SJCRH30 (cell line): Measurements from ENCODE around the gene JPT2. TPM values are rescaled to one million over a fixed set of nuclear protein-coding genes. Genes with fewer than 3 reads are reported as not detected.

Experiments
- DNase-seq, 2 experiments: peaks; one replicate each; pipeline ENCODE4 v3.0.0-alpha.2; 2015 to 2020
- H3K27ac ChIP-seq: fragments of 250-450 bp; sonication (Bioruptor Pico); 2 replicates; pipeline ENCODE4 v1.5.1; 2020; ENCODE audit warnings: mild to moderate bottlenecking, moderate library complexity
- H3K27me3 ChIP-seq: fragments of 250-450 bp; sonication (Bioruptor Pico); 2 replicates; pipeline ENCODE4 v1.5.1; 2020; ENCODE audit warnings: mild to moderate bottlenecking, moderate library complexity
- H3K36me3 ChIP-seq: fragments of 250-450 bp; sonication (Bioruptor Pico); 2 replicates; pipeline ENCODE4 v1.5.1; 2020; ENCODE audit warnings: mild to moderate bottlenecking, moderate library complexity
- H3K4me1 ChIP-seq: fragments of 250-450 bp; sonication (Bioruptor Pico); 2 replicates; pipeline ENCODE4 v1.5.1; 2020; ENCODE audit warnings: mild to moderate bottlenecking, moderate library complexity
- H3K4me3 ChIP-seq: fragments of 250-450 bp; sonication (Bioruptor Pico); 2 replicates; pipeline ENCODE4 v1.5.1; 2020; ENCODE audit warnings: mild to moderate bottlenecking, moderate library complexity
- H3K9me3 ChIP-seq: fragments of 250-450 bp; sonication (Bioruptor Pico); replicated peaks from 2 replicates; pipeline ENCODE4 v1.5.1; 2020; ENCODE audit warnings: mild to moderate bottlenecking, moderate library complexity
- total RNA-seq: library from RNA; depleted of rRNA; stranded (reverse); fragments of >200 nt; shearing (Covaris generic); gene quantifications from 2 replicates; pipeline ENCODE4 v1.2.3, GENCODE V29; 2014

The JPT2 gene
- total RNA-seq, 1 experiment from 2014 or later: 87.4 TPM

DNA sequence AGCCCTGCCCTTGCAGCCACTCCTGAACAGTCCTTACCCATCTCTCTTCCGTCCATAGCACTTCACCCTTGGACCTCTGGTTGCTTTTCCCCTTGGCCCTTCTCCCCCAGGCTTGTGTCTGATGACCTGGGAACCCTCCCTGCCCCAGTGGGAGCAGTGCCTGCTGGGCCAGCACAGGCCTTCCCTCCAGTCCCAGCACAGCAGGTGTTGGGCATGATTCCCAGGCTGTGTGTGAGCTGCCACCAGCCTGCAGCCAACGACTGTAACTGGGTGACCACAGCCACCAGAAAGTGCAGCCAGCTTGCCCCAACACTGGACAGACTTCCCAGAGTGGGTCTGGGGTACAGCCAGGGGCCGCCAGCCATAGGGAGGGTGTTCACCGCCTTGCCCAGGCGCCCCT, 35.9 kb upstream of the JPT2 start:
- DNase-seq: no peak
- H3K4me3 ChIP-seq: no peak overlapping the region
- H3K36me3 ChIP-seq: peaks cover 21% of the 10 kb centered on the region
- no peak overlapping the region for H3K27ac ChIP-seq
- no peaks in the 10 kb centered on the region for H3K27me3 ChIP-seq
- peaks cover 9% of the 10 kb centered on the region; the same call in 1 of the 2 replicates for H3K4me1 ChIP-seq
- no peaks in the 10 kb centered on the region for H3K9me3 ChIP-seq

DNA sequence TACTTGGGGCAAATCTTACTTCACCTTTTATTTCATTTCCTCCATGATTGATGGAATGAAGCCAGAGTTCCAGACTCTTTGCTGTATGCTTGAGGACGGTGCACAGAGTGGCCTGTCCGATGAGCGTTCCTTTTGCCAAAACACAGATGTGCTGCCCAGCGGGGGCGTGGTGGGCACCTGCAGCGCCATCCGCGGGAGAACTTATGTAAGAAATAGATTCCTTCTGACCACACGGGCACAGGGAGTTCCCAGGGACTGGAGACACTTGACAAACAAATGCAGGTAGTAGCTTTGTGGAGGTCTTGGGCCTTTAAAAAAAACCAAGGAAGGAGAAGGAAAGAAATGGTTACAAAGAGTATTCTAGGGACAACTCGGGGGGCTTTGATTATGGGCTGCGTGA, 35.3 kb upstream of the JPT2 start:
- no peak overlapping the region for H3K27ac ChIP-seq
- H3K4me1 ChIP-seq: peaks cover 9% of the 10 kb centered on the region; the same call in 1 of the 2 replicates
- no peak for DNase-seq
- peaks cover 21% of the 10 kb centered on the region for H3K36me3 ChIP-seq
- H3K9me3 ChIP-seq: no peaks in the 10 kb centered on the region
- H3K4me3 ChIP-seq: no peak overlapping the region
- no peaks in the 10 kb centered on the region for H3K27me3 ChIP-seq

DNA sequence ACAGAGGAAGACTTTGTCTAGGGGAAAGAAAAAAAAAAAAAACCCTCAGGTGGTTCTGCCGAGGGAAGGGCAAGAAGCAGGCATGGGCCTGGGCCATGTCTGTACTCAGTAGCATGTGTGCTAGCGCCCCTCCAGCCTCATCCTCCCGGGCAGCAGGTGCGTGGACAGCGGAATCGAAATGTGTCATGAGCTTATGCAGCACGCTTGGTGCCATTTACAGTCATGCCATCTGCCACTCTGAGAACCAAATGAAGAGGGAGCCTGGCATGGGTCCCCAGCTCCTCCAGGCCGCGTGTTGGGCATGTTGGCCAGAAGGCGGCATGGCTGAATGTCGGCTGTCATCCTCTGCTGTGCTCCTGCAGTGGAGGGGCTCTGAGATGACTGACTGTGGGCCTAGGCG, 34.6 kb upstream of the JPT2 start:
- Histone ChIP-seq H3K36me3 (peaks cover 21% of the 10 kb centered on the region), H3K27me3 (no peaks in the 10 kb centered on the region), H3K4me3 (no peak overlapping the region), H3K27ac (no peak overlapping the region), H3K9me3 (no peaks in the 10 kb centered on the region), H3K4me1 (peaks cover 9% of the 10 kb centered on the region; the same call in 1 of the 2 replicates)
- no peak for DNase-seq

DNA sequence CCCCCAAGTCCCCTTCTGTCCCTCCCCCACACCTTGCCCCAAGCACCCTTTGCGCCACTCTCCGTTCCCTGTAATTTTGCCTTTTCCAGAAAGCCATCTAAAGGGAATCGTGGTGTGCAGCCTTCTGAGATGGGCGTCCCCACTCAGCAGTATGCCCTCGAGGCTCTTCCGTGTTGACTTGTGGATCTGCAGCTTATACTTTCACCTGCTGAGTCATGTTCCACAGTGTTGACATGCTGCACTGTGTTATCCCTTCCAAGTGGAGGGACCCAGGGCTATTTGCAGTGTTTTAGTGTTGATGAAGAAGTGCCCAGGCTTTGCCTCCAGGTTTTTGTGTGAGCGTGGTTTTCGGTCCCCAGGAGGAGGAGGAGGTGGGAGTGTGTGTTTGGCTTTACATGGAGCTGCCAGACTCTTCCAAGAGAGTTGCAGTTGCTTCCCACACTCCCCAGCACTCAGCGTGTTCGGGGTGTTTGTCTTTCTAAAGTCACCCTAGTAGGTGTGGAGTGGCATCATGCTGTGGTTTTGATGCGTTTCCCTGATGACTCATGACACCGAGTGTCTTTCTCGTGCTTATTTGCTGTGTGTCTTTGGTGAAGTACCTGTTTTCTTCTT, 32.1 kb upstream of the JPT2 start:
- peak; percentile 54 to 74 for DNase-seq
- Histone ChIP-seq H3K4me1 (peaks cover 6% of the 10 kb centered on the region; the same call in 1 of the 2 replicates), H3K4me3 (no peak overlapping the region), H3K27ac (no peak overlapping the region), H3K36me3 (peaks cover 19% of the 10 kb centered on the region), H3K27me3 (no peaks in the 10 kb centered on the region), H3K9me3 (no peaks in the 10 kb centered on the region)

DNA sequence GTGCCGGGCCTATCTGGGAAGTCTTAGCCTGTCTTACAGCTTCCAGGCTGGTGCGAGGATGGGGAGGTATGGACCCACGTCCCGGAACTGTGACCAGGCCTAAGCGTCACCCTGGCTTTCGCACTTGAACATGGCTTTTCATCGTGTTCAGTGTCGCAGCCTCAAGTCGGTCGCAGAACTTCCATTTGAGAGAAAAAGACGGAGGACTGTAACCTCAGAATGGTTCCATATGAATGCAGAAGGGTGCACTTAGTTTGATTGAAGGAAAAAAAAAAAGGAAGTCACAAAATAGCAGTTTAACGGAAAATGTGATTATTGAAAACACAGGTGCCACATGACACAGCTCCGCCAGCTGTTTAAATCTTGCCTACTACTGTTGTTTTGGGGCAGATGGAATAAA, 30.2 kb upstream of the JPT2 start:
- no peaks in the 10 kb centered on the region for H3K9me3 ChIP-seq
- no peaks in the 10 kb centered on the region for H3K27me3 ChIP-seq
- peaks cover 6% of the 10 kb centered on the region; the same call in 1 of the 2 replicates for H3K4me1 ChIP-seq
- DNase-seq: no peak
- no peak overlapping the region for H3K27ac ChIP-seq
- peaks cover 5% of the 10 kb centered on the region for H3K36me3 ChIP-seq
- H3K4me3 ChIP-seq: no peak overlapping the region

DNA sequence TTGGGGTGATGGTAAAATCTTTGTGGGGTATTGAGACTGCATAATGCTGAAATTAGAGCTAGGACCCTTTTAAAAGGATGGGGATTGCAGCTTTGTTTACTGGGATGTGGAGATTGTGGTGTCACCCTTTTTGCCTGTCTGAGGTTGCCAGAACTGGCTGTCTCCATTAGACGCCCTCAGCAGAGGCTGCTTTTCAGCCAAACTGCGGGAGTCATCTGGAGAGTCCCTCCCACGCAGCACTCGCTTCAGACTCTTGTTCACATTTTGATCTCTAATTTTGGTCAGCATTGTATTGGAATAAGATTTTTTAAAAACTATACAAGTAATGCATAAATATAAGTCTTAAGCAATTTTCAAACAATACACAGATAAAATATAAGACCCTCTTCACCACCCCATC, 27.9 kb upstream of the JPT2 start:
- no peaks in the 10 kb centered on the region for H3K27me3 ChIP-seq
- H3K36me3 ChIP-seq: peaks cover 4% of the 10 kb centered on the region; the same call in 1 of the 2 replicates
- H3K27ac ChIP-seq: no peak overlapping the region
- no peaks in the 10 kb centered on the region for H3K9me3 ChIP-seq
- H3K4me3 ChIP-seq: no peak overlapping the region
- no peak for DNase-seq
- peaks cover 6% of the 10 kb centered on the region; the same call in 1 of the 2 replicates for H3K4me1 ChIP-seq

DNA sequence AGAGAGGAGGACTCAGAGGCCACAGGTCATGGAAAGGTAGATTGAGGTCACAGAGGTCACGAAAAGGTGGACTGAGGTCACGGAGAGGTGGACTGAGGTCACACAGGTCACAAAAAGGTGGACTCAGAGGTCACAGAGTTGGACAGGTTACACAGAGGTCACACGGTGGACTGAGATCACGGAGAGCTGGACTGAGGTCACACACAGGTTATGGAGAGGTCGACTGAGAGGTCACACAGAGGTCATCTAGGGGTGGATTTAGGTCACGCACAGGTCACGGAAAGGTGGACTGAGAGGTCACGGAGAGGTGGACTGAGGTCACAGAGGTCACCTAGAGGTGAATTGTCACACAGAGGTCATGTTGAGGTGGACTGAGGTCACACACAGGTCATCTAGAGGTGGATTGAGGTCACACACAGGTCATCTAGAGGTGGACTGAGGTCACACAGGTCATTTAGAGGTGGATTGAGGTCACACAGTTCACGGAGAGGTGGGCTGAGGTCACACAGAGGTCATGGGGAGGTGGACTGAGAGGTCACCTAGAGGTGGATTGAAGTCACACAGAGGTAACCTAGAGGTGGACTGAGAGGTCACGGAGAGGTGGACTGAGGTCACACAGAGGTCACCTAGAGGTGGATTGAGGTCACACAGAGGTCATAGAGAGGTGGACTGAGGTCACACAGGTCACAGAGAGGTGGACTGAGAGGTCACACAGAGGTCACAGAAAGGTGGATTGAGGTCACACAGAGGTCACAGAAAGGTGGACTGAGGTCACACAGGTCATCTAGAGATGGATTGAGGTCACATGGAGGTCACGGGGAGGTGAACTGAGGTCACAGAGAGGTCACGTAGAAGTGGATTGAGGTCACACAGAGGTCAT, 26.7 kb upstream of the JPT2 start:
- Histone ChIP-seq H3K27ac (no peak overlapping the region), H3K9me3 (no peaks in the 10 kb centered on the region), H3K4me1 (peaks cover under 1% of the 10 kb centered on the region; the same call in 1 of the 2 replicates), H3K36me3 (peaks cover 8% of the 10 kb centered on the region), H3K27me3 (no peaks in the 10 kb centered on the region), H3K4me3 (no peak overlapping the region)
- no peak for DNase-seq

DNA sequence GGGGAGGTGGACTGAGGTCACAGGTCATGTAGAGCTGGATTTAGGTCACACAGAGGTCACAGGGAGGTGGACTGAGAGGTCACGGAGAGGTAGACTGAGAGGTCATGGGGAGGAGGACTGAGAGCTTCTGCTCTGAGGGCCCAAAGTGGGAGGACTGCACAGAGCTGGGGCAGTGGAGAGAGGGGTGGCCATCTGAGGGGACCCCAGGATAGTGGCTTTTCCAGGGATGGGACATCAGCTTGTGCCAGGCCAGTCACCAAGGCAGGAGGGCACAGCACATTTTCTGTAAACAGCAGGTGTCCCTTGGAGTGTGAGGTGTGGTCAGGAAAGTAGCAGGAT, 26.1 kb upstream of the JPT2 start:
- no peak for DNase-seq
- no peaks in the 10 kb centered on the region for H3K4me1 ChIP-seq
- no peaks in the 10 kb centered on the region for H3K27me3 ChIP-seq
- H3K27ac ChIP-seq: no peak overlapping the region
- H3K36me3 ChIP-seq: peaks cover 8% of the 10 kb centered on the region
- no peak overlapping the region for H3K4me3 ChIP-seq
- H3K9me3 ChIP-seq: no peaks in the 10 kb centered on the region

DNA sequence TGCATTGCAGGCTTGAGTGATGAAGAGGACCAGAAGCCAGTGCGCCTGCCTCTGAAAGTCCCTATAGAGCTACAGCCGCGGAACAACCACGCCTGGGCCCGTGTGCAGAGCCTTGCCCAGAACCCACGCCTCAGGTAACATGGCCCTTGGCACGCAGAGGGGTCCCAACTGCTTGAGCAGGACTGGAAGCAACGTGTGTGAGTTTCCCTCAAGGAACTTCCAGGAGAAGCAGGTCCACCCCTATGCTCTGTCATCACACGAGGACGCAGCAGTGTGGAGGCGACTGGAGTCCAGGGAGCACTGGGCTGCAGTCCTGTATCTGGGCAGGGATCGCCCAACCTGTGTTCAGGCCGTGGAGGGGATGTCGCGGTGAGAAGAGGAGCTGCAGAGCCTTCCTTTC, 25.1 kb upstream of the JPT2 start:
- H3K4me3 ChIP-seq: no peak overlapping the region
- no peaks in the 10 kb centered on the region for H3K9me3 ChIP-seq
- peaks cover 8% of the 10 kb centered on the region for H3K36me3 ChIP-seq

DNA sequence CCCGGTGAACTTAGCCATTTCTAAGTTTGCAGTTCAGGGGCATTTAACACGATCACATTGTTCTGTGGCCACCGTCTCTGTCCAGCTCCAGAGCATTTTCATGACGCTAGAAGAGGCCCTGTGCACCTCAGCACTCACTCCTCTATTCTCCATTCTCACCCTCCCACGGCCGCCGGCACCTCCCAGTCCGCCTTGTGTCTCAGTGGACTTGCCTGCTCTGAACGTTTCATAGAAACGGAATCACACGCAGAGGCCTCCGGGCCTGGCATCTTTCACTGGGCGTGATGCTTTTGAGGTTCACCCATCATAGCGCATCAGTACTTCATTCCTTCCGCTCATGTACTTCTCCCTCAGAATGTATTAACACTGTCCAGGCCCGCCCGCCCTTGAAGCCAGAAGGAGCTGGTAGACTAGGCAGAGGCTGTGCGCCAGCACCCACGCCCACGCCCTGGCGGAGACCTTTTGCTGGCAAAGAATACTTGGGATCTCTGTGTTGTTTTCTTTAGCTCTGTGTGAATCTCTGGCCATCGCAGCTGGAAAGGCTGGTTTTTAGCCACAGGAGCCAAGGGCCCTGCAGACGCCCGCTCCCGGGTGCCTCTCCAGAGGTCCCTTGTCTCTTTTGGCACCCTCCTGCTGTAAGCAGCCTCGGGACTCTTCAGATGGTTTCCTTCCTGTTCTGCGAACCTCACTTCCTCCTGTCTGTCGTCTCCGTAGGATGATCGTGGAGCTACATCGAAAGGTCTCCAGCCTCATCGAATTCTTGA, 23.4 kb upstream of the JPT2 start:
- Histone ChIP-seq H3K9me3 (no peaks in the 10 kb centered on the region), H3K36me3 (peaks cover 8% of the 10 kb centered on the region), H3K27me3 (no peaks in the 10 kb centered on the region), H3K4me1 (no peaks in the 10 kb centered on the region), H3K27ac (no peak overlapping the region), H3K4me3 (no peak overlapping the region)
- DNase-seq: no peak

More for the DNA sequence above, 25.1 kb upstream of the JPT2 start:
- no peak overlapping the region for H3K27ac ChIP-seq
- no peak for DNase-seq
- H3K27me3 ChIP-seq: no peaks in the 10 kb centered on the region
- H3K4me1 ChIP-seq: no peaks in the 10 kb centered on the region

DNA sequence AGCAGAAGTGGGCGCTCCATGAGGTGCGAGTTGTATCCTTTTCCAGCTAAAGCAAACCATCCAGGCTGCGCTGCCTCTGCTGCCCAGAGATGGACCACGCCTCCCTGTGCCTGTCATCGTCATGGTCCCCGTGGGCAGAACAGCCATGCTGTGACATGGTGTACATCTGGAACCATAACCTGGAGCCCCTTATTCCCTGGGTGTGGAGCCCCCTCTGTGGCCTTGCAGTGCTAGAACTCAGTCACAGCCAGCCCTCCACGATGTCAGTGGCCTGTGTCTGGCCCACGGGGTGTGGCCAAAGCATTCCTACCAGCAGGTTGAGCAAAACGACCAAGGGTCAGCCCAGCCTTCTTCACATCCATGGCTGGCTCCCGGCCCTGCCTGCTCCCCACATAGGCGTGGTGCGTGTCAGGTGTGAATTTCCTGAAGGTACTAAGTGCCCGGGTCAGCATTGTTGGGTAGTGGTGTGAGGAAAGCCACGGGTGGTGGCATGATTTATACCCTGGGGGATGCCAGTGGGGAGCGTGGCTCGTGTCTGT, 22.7 kb upstream of the JPT2 start:
- DNase-seq: no peak
- Histone ChIP-seq H3K27me3 (no peaks in the 10 kb centered on the region), H3K4me3 (no peak overlapping the region), H3K36me3 (peaks cover 8% of the 10 kb centered on the region), H3K27ac (no peak overlapping the region), H3K9me3 (no peaks in the 10 kb centered on the region), H3K4me1 (no peaks in the 10 kb centered on the region)

DNA sequence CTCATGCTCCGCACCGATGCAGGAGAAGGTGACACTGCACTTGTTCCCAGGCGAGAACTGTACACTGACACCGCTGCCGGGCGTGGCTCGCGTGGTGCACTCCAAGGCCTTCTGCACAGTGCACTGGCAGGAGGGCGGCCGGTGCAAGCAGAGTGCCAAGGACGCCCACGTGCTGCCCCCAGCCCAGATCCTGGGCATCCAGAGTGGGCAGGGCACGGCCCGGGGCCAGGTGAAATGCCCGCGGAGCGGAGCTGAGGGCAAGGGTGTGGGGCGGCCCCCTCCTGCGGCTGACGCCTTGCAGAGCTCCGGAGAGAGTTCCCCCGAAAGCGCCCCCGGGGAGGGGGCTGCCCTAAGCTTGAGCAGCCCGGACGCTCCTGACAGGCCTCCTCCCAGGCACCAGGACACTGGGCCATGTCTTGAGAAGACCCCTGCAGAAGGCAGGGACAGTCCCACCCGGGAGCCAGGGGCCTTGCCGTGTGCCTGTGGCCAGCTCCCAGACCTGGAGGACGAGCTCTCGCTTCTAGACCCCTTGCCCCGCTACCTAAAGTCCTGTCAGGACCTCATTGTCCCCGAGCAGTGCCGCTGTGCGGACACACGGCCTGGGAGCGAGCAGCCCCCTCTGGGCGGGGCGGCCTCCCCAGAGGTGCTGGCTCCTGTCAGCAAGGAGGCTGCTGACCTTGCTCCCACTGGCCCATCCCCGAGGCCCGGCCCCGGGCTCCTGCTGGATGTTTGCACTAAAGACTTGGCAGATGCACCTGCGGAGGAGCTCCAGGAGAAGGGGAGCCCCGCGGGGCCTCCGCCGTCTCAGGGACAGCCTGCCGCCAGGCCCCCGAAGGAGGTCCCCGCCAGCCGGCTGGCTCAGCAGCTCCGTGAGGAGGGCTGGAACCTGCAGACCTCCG, 21.9 kb upstream of the JPT2 start:
- Histone ChIP-seq H3K36me3 (peaks cover 8% of the 10 kb centered on the region), H3K4me1 (no peaks in the 10 kb centered on the region), H3K27me3 (no peaks in the 10 kb centered on the region), H3K4me3 (no peak overlapping the region), H3K9me3 (no peaks in the 10 kb centered on the region), H3K27ac (no peak overlapping the region)
- no peak for DNase-seq

DNA sequence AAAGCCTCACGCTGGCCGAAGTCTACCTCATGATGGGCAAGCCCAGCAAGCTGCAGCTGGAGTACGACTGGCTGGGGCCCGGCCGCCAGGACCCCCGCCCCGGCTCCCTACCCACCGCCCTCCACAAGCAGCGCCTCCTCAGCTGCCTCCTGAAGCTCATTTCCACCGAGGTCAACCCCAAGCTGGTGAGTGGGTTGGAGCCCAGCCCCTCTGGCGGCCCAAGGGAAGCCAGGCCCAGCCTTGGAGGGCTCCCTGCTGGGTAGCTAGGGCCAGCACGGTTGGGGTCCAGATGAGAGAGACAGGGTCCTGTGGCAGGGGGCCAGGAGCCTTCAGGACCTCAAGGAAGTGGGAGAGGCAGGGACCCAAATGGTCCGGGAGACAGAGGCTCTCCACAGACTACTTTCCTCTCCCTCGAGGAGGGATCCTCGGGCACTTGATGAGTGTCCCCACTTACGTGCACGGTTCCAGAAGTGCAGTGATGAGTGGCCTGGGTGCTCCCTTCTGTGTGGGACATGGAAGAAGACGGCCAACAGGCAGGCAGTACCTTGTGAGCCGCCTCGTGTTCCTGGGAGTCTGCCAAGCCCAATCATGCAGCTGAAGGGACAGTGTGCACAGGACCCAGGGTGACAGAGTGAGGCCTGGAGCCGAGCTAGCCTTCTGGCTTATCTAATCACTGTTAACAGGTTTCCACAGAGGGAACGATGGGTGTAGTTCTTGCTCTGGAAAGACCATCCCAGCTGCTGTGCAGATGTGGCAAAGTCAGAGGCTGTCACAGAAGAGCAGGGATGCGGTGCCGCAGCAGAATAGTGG, 21.1 kb upstream of the JPT2 start:
- Histone ChIP-seq H3K4me3 (no peak overlapping the region), H3K9me3 (no peaks in the 10 kb centered on the region), H3K27me3 (no peaks in the 10 kb centered on the region), H3K36me3 (peaks cover 7% of the 10 kb centered on the region), H3K27ac (no peak overlapping the region), H3K4me1 (no peaks in the 10 kb centered on the region)
- DNase-seq: no peak
